GM03348 (cell line): ENCODE data around the gene COMMD3.
"Not testable (repeated sequence)": the region's sequence is repeated elsewhere in the genome, so short reads cannot be mapped to it uniquely, and the experiment has no call there.

Experiments used
- DNase-seq: peaks from one replicate; pipeline ENCODE4 v3.0.0; 2012; ENCODE audit warnings: low spot score

Gene COMMD3

GRCh38 chr10:22316286-22317075 lies at the start of gene COMMD3:
Gene COMMD3, plus strand, starts transcription at chr10:22316388. Its CDS starts 30 bp downstream, at chr10:22316418.
- DNase-seq = peak; percentile 93

- no peak for DNase-seq
Observed at GRCh38 chr10:22268503-22268902, 47.7 kb upstream of the COMMD3 start.

GRCh38 chr10:22271786-22272185 lies 44.4 kb upstream of the COMMD3 start:
- DNase-seq = no peak

- DNase-seq = no peak
Observed at GRCh38 chr10:22278441-22278782, 37.8 kb upstream of the COMMD3 start.

DNA sequence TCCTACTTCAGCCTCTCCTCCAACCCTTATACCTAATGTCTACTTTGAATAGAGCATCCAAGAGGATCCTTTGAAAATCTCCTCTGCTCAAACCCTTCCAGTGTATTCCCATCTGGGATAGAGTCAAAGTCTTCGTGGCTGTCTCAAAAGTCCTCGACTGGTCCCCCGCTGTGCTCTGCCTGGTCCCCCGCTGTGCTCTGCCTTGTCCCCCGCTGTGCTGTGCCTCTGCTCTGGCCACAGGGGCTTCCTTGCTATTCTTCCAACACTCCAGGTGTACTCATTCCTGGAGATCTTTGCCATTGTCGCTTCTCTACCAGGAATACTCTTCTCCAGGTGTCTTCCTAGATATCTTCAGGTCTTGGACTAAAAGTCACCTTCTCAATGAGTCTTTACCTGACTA lies 36.1 kb upstream of the COMMD3 start:
- no peak for DNase-seq

- no peak for DNase-seq
Observed at GRCh38 chr10:22285130-22285529, 31.1 kb upstream of the COMMD3 start.

DNA sequence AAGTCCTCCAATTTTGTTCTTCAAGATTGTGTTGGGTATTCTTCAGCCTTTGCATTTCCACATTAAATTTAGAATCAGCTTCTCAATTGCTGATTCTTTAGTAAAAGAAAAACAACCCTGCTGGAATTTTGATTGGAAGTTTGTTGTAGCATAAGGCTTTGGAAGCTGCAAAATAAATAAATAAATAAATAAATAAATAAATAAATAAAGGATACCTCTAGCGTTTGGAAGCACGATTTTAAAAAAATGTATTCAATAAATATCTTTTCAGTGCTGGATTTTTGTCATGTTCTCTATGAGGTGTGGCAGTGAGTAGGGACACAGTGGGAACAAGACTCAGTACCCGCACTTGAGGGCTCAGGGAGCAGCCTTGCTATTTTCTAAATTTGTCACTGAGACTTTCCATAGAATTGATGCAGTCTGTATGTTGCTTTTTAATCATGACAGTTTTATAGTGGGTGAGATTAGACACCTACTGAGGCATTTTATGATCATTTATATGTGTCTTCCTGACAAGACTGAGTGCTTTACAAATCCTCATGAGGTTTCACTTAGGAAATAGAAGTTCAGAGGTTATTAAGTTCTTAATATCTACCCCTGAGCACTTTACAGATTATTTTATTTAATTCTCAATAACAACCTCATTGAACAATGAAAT lies 22.3 kb upstream of the COMMD3 start:
- DNase-seq = no peak

DNA sequence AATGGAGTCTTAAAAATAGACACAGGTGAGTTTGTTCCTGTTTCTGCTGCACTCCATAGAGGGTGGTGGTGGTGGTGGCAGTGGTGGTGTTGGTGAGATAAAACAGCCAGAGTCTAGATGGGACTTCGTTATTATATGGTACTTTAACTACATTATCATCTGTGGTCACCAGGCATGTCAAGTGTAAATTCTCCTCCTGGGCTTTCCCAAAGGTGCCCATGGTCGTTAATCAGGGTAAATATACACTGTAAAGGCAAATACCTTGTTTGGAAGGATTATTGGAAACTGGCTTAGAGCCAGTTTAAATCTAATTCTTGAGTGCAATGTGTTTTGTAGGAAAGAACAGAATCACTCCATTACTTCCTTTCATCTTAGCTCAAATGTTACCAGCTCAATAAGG lies 21.5 kb upstream of the COMMD3 start:
- no peak for DNase-seq

DNA sequence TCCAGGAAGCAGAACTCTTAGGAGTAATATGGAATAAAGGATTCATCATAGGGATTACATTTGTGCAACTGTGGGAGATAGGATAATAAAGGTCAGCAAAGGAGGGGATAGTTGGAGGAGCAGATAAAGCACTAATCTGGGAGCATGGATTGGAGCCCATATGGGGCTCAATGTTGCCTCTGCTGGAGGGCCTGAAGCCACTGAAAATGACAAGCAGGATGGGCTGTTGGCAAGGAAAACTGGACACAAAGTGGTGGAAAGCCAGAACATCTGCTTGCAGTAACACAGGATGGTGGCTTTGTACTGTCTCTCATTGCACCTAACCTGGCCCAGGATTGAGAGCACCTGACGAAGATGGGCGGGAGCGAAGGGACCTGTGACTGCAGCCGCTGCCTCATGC lies 15.0 kb upstream of the COMMD3 start:
- DNase-seq = no peak

GRCh38 chr10:22303461-22303860 lies 12.7 kb upstream of the COMMD3 start:
- DNase-seq = no peak

DNA sequence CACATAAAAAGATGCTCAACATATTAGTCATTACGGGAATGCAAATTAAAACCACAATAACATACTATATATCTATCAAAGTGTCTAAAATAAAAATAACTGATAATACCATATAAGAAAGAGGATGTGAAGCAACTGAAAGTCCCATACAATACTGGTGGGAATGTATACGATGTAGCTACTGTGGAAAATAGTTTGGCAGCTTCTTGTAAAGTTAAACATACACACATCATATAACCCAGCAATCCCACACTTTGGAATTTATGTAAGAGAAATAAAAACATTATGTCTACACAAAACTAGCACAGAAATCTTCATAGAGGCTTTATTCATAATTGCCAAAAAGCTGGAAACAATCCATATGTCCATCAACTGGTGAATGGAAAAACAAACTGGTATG lies 10.5 kb upstream of the COMMD3 start:
- no peak for DNase-seq

- no peak for DNase-seq
Observed at GRCh38 chr10:22308390-22308789, 7.8 kb upstream of the COMMD3 start.

- no peak for DNase-seq
Observed at GRCh38 chr10:22309180-22310000, 6.8 kb upstream of the COMMD3 start.

DNA sequence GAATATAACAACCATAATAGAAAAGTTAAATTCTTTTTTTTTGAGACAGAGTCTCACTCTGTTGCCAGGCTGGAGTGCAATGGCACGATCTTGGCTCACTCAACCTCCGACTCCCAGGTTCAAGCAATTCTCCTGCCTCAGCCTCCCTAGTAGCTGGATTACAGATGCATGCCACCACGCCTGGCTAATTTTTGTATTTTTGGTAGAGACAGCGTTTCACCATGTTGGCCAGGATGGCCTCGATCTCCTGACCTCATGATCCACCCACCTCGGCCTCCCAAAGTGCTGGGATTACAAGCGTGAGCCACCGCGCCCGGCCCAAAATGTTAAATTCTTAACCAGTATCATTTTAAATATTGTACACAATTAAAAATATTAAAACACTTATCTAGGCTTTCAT lies 6.2 kb upstream of the COMMD3 start:
- not testable (repeated sequence) for DNase-seq

- no peak for DNase-seq
Observed at GRCh38 chr10:22310928-22311327, 5.3 kb upstream of the COMMD3 start.

DNA sequence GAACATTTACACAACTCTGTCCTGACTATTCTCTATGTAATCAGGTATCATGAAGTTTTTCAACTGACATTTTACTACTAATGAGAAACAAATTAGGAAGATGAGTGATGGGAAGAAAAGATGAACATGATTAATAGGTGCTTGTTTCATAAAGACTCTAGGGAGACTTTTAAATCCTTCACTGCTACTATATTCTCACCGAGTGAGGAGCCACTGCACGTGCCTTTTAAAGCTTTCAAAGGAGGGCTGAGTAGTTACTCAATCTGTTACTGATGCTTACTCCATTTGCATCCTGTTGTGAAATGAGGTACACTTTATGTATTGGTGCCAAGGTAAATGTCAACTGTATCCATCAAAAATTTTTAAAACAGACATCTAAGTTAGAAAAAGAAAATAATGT lies 1.3 kb upstream of the COMMD3 start:
- DNase-seq = no peak

DNA sequence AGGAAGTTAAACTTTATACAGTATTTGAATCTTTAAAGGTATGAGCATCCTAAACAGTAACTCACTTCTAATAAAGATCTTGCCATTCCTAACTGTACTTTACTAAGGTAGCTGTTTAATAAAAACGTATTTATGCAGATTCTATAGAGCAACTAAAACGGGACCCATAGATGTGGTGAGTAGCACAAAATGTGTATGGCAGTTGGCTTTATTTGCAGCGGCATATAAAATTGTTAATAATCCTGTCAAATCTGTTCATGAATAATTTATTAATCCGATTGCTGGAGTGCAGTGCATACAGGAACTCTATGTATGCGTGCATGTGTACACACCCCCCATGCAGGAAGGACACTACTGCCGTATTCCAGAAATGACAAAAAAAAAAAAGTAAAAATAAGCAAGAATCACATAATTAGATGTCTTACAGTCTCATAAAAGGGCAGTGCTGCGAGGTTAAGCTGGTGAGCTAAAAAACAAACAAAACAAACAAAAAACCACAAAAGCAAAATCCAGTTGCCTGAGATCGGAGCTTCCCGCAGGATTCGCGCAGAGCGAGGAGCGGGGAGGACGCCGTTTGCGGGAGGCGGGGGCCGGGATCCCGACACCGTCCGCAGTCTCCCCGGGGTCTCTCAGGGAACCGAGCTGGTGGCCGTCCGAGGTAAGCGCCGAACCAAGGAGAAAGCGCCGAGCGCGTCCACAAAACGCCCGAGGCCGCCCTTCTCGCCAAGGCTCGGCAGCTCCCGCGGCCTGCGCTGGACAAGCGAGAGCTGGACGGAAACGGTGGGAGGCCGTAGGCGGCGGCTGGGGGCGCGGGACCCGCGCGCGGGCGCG lies 518 bp upstream of the COMMD3 start:
- no peak for DNase-seq

- no peak for DNase-seq
Observed at GRCh38 chr10:22317076-22317370, 835 bp downstream of the COMMD3 start.

DNA sequence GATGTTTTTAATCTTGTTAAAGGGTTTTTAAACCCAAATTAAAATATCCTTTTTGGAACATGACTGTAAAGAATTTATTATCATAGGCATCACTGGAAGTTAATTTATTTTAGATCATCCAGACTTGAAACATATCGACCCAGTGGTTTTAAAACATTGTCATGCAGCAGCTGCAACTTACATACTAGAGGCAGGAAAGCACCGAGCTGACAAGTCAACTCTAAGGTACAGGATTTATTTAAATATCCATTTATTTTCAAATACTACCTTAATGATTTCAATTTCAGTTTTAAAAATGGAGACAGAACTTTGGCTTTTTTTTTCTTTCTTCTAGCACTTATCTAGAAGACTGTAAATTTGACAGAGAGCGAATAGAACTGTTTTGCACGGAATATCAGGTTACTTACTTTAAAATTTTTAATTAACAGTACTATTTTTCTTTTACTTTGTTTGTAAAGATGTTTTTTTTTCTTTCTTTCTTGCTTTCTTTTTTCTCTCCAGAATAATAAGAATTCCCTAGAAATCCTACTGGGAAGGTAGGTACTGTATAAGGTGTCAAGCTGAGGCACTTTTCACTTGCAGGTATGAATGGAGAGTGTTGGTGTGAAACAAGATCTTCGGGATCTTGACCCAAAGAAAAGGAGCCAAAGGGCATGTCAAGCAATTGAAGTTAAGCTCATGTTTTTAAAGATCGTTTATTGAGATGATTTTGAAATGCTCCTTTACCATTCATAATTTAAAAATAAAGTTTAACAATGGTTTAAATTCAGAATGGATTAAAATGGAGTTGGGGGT lies 1.8 kb downstream of the COMMD3 start:
- no peak for DNase-seq

DNA sequence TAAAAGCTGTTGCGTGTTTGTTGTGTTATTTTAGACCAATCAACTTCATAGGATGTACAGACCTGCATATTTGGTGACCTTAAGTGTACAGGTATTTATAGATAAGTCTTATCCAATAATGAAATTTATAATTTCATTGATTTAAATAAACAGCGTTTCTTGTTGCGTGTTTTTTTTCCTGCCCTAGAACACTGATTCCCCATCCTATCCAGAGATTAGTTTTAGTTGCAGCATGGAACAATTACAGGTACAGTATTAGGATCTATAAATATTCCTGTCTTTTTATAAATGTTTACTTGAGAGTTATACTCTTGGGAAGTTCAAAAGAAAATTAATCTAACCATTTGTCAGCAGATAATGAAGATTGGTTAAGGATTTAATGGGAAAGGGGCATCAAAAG lies 2.6 kb downstream of the COMMD3 start:
- DNase-seq = no peak

DNA sequence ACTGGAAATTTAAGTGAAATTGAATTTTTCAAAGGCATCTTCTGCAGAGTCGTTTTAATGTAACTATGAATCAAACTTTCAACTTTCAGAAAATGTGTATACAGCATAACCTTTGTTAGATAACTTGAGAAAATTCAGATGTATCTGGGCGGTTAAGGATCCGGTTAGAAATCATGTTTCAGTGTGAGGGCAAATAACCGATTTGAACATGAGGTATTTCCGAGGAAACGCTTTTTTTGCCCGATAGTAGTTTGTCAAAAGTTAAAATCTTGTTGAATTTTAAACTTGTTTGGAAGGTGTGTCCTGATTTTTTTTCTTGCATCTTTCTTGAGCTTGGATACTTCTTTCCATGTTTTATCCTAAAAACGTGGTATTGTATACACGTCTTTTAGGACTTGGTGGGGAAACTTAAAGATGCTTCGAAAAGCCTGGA lies 3.4 kb downstream of the COMMD3 start:
- no peak for DNase-seq
